WERI-Rb-1 (cell line): Measurements from ENCODE around the gene SIAE.
A peak's percentile ranks its signal among the peaks of the same experiment; 100 is the strongest.

Experiments
- DNase-seq: peaks from one replicate; pipeline ENCODE4 v3.0.0-alpha.2; 2020
- H3K27ac ChIP-seq: fragments of 250-450 bp; sonication (Bioruptor Pico); 2 replicates; pipeline ENCODE4 v1.5.1; 2020; ENCODE audit warnings: mild to moderate bottlenecking, moderate library complexity
- H3K27me3 ChIP-seq: fragments of 250-450 bp; sonication (Bioruptor Pico); 2 replicates; pipeline ENCODE4 v1.5.1; 2021; ENCODE audit warnings: mild to moderate bottlenecking, low read depth, moderate library complexity; ENCODE audit not compliant: insufficient read depth, severe bottlenecking
- H3K36me3 ChIP-seq: fragments of 250-450 bp; sonication (Bioruptor Pico); 2 replicates; pipeline ENCODE4 v1.5.1; 2020; ENCODE audit warnings: mild to moderate bottlenecking, moderate library complexity
- H3K4me3 ChIP-seq: 2 replicates; pipeline ENCODE4 v1.5.1; 2011; ENCODE audit warnings: low read depth, mild to moderate bottlenecking, control low read depth, low read length
- H3K9me3 ChIP-seq: fragments of 250-450 bp; sonication (Bioruptor Pico); 2 replicates; pipeline ENCODE4 v1.5.1; 2021; ENCODE audit warnings: mild to moderate bottlenecking, moderate library complexity; ENCODE audit not compliant: severe bottlenecking
- CTCF ChIP-seq: IDR thresholded peaks from 2 replicates; pipeline ENCODE4 v1.5.1; 2011; ENCODE audit warnings: low read depth, mild to moderate bottlenecking, control low read depth, inconsistent platforms, low read length

Gene SIAE

GRCh38 chr11:124674168-124674517 lies 604 bp upstream of the SIAE start:
- TF ChIP-seq CTCF, result no peak
- peak overlapping the region; percentile 30; the same call in 1 of the 2 replicates for H3K27ac ChIP-seq
- no peak for DNase-seq

GRCh38 chr11:124672536-124673215 lies 863 bp downstream of the SIAE start:
- Histone ChIP-seq H3K36me3 (no peaks in the 10 kb centered on the region; the same call in 1 of the 2 replicates), H3K27ac (no peak overlapping the region), H3K9me3 (no peaks in the 10 kb centered on the region), H3K4me3 (peak overlapping the region; percentile 49), H3K27me3 (no peaks in the 10 kb centered on the region)
- DNase-seq, result no peak
- TF ChIP-seq CTCF, result no peak

More at GRCh38 chr11:124674168-124674517, 604 bp upstream of the SIAE start:
- H3K36me3 ChIP-seq, result no peaks in the 10 kb centered on the region; the same call in 1 of the 2 replicates
- H3K9me3 ChIP-seq, result no peaks in the 10 kb centered on the region
- no peaks in the 10 kb centered on the region for H3K27me3 ChIP-seq
- peak overlapping the region; percentile 49 for H3K4me3 ChIP-seq

- H3K27me3 ChIP-seq, result no peaks in the 10 kb centered on the region
- H3K9me3 ChIP-seq, result no peaks in the 10 kb centered on the region
- TF ChIP-seq CTCF, result no peak
- no peaks in the 10 kb centered on the region; the same call in 1 of the 2 replicates for H3K36me3 ChIP-seq
- DNase-seq, result no peak
- no peak overlapping the region for H3K4me3 ChIP-seq
- H3K27ac ChIP-seq, result no peak overlapping the region
These were observed 2.8 kb downstream of the SIAE start for GRCh38 chr11:124670732-124671131.

- no peak overlapping the region for H3K4me3 ChIP-seq
- H3K36me3 ChIP-seq, result no peaks in the 10 kb centered on the region
- peak; percentile 78 for TF ChIP-seq CTCF
- no peaks in the 10 kb centered on the region for H3K27me3 ChIP-seq
- DNase-seq, result peak; percentile 43
- H3K27ac ChIP-seq, result no peak overlapping the region
- H3K9me3 ChIP-seq, result no peaks in the 10 kb centered on the region
These were observed 4.3 kb downstream of the SIAE start for GRCh38 chr11:124669193-124669592.

GRCh38 chr11:124667601-124668000 lies 5.9 kb downstream of the SIAE start:
- DNase-seq, result no peak
- Histone ChIP-seq H3K36me3 (no peaks in the 10 kb centered on the region), H3K27me3 (no peaks in the 10 kb centered on the region), H3K4me3 (no peak overlapping the region), H3K27ac (no peak overlapping the region), H3K9me3 (no peaks in the 10 kb centered on the region)
- TF ChIP-seq CTCF, result no peak

- no peak for TF ChIP-seq CTCF
- Histone ChIP-seq H3K27ac (no peak overlapping the region), H3K36me3 (no peaks in the 10 kb centered on the region), H3K4me3 (no peak overlapping the region), H3K27me3 (no peaks in the 10 kb centered on the region), H3K9me3 (no peaks in the 10 kb centered on the region)
- DNase-seq, result no peak
These were observed 9.7 kb downstream of the SIAE start for GRCh38 chr11:124663861-124664260.
